Fibroblast of lung (primary cell): ENCODE measurements around the gene TEKT3. TPM values are rescaled to one million over a fixed set of nuclear protein-coding genes. Genes with fewer than 3 reads are reported as not detected.

Source experiments
- DNase-seq, 2 donors: peaks; one replicate each; pipeline versions ENCODE4 v3.0.0 to v3.0.0-alpha.2; 2010; ENCODE audit warnings: low read depth in 2 of 2
- H2AFZ ChIP-seq: 2 replicates; pipeline ENCODE4 v1.5.1; 2012; ENCODE audit warnings: low read length, control low read depth, inconsistent platforms
- H3K27ac ChIP-seq: 2 replicates; pipeline ENCODE4 v1.5.1; 2011; ENCODE audit warnings: low read length, control low read depth; ENCODE audit not compliant: insufficient read depth
- H3K27me3 ChIP-seq: 2 replicates; pipeline ENCODE4 v1.5.1; 2011; ENCODE audit warnings: mild to moderate bottlenecking, low read length; ENCODE audit not compliant: control insufficient read depth, insufficient read depth
- H3K36me3 ChIP-seq: 2 replicates; pipeline ENCODE4 v1.5.1; 2011; ENCODE audit warnings: low read length; ENCODE audit not compliant: control insufficient read depth, insufficient read depth
- H3K4me1 ChIP-seq: 2 replicates; pipeline ENCODE4 v1.5.1; 2011; ENCODE audit warnings: low read length; ENCODE audit not compliant: control insufficient read depth, insufficient read depth; ENCODE audit errors: extremely low read depth
- H3K4me2 ChIP-seq: 2 replicates; pipeline ENCODE4 v1.5.1; 2011; ENCODE audit warnings: low read length, control low read depth; ENCODE audit not compliant: insufficient read depth; ENCODE audit errors: extremely low read depth
- H3K4me3 ChIP-seq, 4 experiments: fragments of 200-600 bp in 1 of 4; sonication (generic) in 1 of 4; replicated peaks in 1 of 4; 2 replicates each; pipeline ENCODE4 v1.5.1; 2011 to 2016; ENCODE audit warnings: low read length in 4 of 4, low read depth in 3 of 4, mild to moderate bottlenecking in 3 of 4, control low read depth in 2 of 4, inconsistent platforms in 1 of 4, mixed read lengths in 1 of 4; ENCODE audit not compliant: insufficient read depth in 1 of 4; ENCODE audit errors: control extremely low read depth in 1 of 4
- H3K79me2 ChIP-seq: 2 replicates; pipeline ENCODE4 v1.5.1; 2012; ENCODE audit warnings: mild to moderate bottlenecking, low read length, inconsistent platforms; ENCODE audit not compliant: control insufficient read depth, insufficient read depth
- H3K9ac ChIP-seq: 2 replicates; pipeline ENCODE4 v1.5.1; 2011; ENCODE audit warnings: mild to moderate bottlenecking, low read length, control low read depth; ENCODE audit not compliant: insufficient read depth
- H3K9me3 ChIP-seq: 2 replicates; pipeline ENCODE4 v1.5.1; 2012; ENCODE audit warnings: low read depth, low read length; ENCODE audit not compliant: control insufficient read depth, insufficient read depth
- H4K20me1 ChIP-seq: 2 replicates; pipeline ENCODE4 v1.5.1; 2011; ENCODE audit warnings: low read length; ENCODE audit not compliant: control insufficient read depth, insufficient read depth; ENCODE audit errors: extremely low read depth
- EZH2 ChIP-seq: IDR thresholded peaks from 2 replicates; pipeline ENCODE4 v1.5.1; 2012; ENCODE audit warnings: low read length, control low read depth, mild to moderate bottlenecking; ENCODE audit errors: missing control alignments
- polyA plus RNA-seq, 2 donors: library from polyadenylated mRNA; depleted of rRNA in 1 of 2; stranded (reverse) in 1 of 2; unstranded in 1 of 2; fragments of >200 nt; gene quantifications; 2 replicates each; pipeline ENCODE4 v1.2.1, GENCODE V29; 2011 to 2012; ENCODE audit warnings: missing spikeins in 1 of 2
- total RNA-seq: library from RNA; depleted of rRNA; stranded (reverse); fragments of >200 nt; gene quantifications from 2 replicates; pipeline ENCODE4 v1.2.1, GENCODE V29; 2014
- TF ChIP-seq, protein P1 (sequence below), 2 donors: IDR thresholded peaks in 1 of 2; conservative IDR thresholded peaks in 1 of 2; 1 replicate in 1 of 2; 2 replicates in 1 of 2; pipeline ENCODE4 v1.5.1; 2011 to 2012; ENCODE audit warnings: low read length in 2 of 2, control low read depth in 1 of 2, inconsistent platforms in 1 of 2, low read depth in 1 of 2, mild to moderate bottlenecking in 1 of 2

The TEKT3 gene
- total and polyA plus RNA-seq, 2 donors (not counting 1 experiment from before 2014, with no cell fraction given), result 0.33 to 0.52 TPM

- Histone ChIP-seq H3K4me3 (no peak overlapping the region), H3K9me3 (no peaks in the 10 kb centered on the region), H4K20me1 (no peaks in the 10 kb centered on the region), H3K4me2 (peak overlapping the region; percentile 45), H3K9ac (no peak overlapping the region), H2AFZ (no peak overlapping the region), H3K36me3 (no peaks in the 10 kb centered on the region), H3K27ac (no peak overlapping the region), H3K79me2 (no peaks in the 10 kb centered on the region), H3K4me1 (peaks cover 8% of the 10 kb centered on the region), H3K27me3 (no peaks in the 10 kb centered on the region)
- peak in 1 of 2 donors; percentile 19 for DNase-seq
- TF ChIP-seq, protein P1, sequence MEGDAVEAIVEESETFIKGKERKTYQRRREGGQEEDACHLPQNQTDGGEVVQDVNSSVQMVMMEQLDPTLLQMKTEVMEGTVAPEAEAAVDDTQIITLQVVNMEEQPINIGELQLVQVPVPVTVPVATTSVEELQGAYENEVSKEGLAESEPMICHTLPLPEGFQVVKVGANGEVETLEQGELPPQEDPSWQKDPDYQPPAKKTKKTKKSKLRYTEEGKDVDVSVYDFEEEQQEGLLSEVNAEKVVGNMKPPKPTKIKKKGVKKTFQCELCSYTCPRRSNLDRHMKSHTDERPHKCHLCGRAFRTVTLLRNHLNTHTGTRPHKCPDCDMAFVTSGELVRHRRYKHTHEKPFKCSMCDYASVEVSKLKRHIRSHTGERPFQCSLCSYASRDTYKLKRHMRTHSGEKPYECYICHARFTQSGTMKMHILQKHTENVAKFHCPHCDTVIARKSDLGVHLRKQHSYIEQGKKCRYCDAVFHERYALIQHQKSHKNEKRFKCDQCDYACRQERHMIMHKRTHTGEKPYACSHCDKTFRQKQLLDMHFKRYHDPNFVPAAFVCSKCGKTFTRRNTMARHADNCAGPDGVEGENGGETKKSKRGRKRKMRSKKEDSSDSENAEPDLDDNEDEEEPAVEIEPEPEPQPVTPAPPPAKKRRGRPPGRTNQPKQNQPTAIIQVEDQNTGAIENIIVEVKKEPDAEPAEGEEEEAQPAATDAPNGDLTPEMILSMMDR (conservative IDR thresholded peaks at IDR 0.05 in 1 of 2, IDR thresholded peaks at IDR 0.05 in 1 of 2; ENCODE audit: low read depth in 1 of 2, low read length in 2 of 2), result no peak
- TF ChIP-seq EZH2, result no peak
Measured at GRCh38 chr17:15350777-15351477, 9.5 kb upstream of the TEKT3 start.

DNA sequence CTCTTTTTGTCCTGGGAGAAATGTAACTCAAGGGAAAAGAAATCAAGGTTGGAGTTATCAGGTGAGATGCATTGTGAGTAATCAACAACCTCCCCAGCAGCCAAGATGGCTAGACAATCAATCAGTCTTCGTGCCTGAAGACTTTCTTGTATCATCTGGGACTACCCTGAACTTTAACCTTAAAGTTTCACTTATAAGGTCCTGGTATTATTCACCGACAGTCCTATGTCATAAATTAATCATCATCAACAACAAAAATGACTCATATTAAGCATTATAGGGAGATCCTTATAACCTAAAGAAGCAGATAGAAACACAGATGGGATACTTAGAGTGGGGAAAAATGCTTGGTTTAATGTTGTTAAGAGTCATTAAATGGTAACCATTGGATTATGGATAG is 7.7 kb upstream of the TEKT3 start:
- Histone ChIP-seq H3K36me3 (no peaks in the 10 kb centered on the region), H3K4me1 (peaks cover 8% of the 10 kb centered on the region), H3K4me3 (no peak overlapping the region), H3K9me3 (no peaks in the 10 kb centered on the region), H3K27ac (no peak overlapping the region), H2AFZ (no peak overlapping the region), H3K79me2 (no peaks in the 10 kb centered on the region), H3K27me3 (no peaks in the 10 kb centered on the region), H3K9ac (no peak overlapping the region), H3K4me2 (no peak overlapping the region), H4K20me1 (no peaks in the 10 kb centered on the region)
- DNase-seq, result no peak
- TF ChIP-seq, protein P1 (conservative IDR thresholded peaks at IDR 0.05 in 1 of 2, IDR thresholded peaks at IDR 0.05 in 1 of 2; ENCODE audit: low read depth in 1 of 2, low read length in 2 of 2), result no peak
- TF ChIP-seq EZH2, result no peak

- H3K9ac ChIP-seq, result no peak overlapping the region
- H3K36me3 ChIP-seq, result no peaks in the 10 kb centered on the region
- TF ChIP-seq EZH2, result no peak
- TF ChIP-seq, protein P1 (conservative IDR thresholded peaks at IDR 0.05 in 1 of 2, IDR thresholded peaks at IDR 0.05 in 1 of 2; ENCODE audit: low read depth in 1 of 2, low read length in 2 of 2), result no peak
- no peaks in the 10 kb centered on the region for H3K79me2 ChIP-seq
- H3K27me3 ChIP-seq, result no peaks in the 10 kb centered on the region
- no peaks in the 10 kb centered on the region for H3K9me3 ChIP-seq
- DNase-seq, result peak; percentile 51 to 55
- peaks cover 8% of the 10 kb centered on the region for H3K4me1 ChIP-seq
- H3K4me2 ChIP-seq, result no peak overlapping the region
- H3K4me3 ChIP-seq, result no peak overlapping the region
- H4K20me1 ChIP-seq, result no peaks in the 10 kb centered on the region
- H2AFZ ChIP-seq, result no peak overlapping the region
- H3K27ac ChIP-seq, result no peak overlapping the region
Measured at GRCh38 chr17:15348021-15348420, 6.6 kb upstream of the TEKT3 start.
